HG03103 (cell line): ENCODE results near the gene TMEM97.
"Not testable (repeated sequence)": the region's sequence is repeated elsewhere in the genome, so short reads cannot be mapped to it uniquely, and the experiment has no call there.

Experiments used
- ATAC-seq: cut with Tn5 transposase; IDR thresholded peaks from one replicate; pipeline ENCODE4 v1.9.1; 2021; ENCODE audit warnings: low read depth; ENCODE audit not compliant: unreplicated experiment

TMEM97 gene

GRCh38 chr17:28318759-28319597 lies at the start of gene TMEM97:
TSS of gene TMEM97 (plus strand) at chr17:28319200. CDS start at chr17:28319240, 40 bp downstream.
- peak; percentile 86 for ATAC-seq

GRCh38 chr17:28270055-28270454 lies 48.9 kb upstream of the TMEM97 start:
- ATAC-seq = no peak

- ATAC-seq = no peak
These were observed 48.1 kb upstream of the TMEM97 start for GRCh38 chr17:28270926-28271325.

- no peak for ATAC-seq
These were observed 47.6 kb upstream of the TMEM97 start for GRCh38 chr17:28271431-28271830.

GRCh38 chr17:28272166-28272565 lies 46.8 kb upstream of the TMEM97 start:
- ATAC-seq = no peak

- not testable (repeated sequence) for ATAC-seq
These were observed 45.7 kb upstream of the TMEM97 start for GRCh38 chr17:28273341-28273740.

GRCh38 chr17:28274591-28275265 lies 44.3 kb upstream of the TMEM97 start:
- no peak for ATAC-seq

GRCh38 chr17:28276011-28276410 lies 43.0 kb upstream of the TMEM97 start:
- no peak for ATAC-seq

- ATAC-seq = no peak
These were observed 39.6 kb upstream of the TMEM97 start for GRCh38 chr17:28279411-28279810.

- ATAC-seq = no peak
These were observed 38.2 kb upstream of the TMEM97 start for GRCh38 chr17:28280826-28281225.

GRCh38 chr17:28282596-28282995 lies 36.4 kb upstream of the TMEM97 start:
- ATAC-seq = no peak

- ATAC-seq = no peak
These were observed 33.0 kb upstream of the TMEM97 start for GRCh38 chr17:28285965-28286364.

GRCh38 chr17:28290703-28291102 lies 28.3 kb upstream of the TMEM97 start:
- ATAC-seq = no peak

GRCh38 chr17:28291780-28292330 lies 27.1 kb upstream of the TMEM97 start:
- ATAC-seq = no peak

GRCh38 chr17:28292878-28293277 lies 26.1 kb upstream of the TMEM97 start:
- not testable (repeated sequence) for ATAC-seq

GRCh38 chr17:28293994-28294393 lies 25.0 kb upstream of the TMEM97 start:
- ATAC-seq = no peak

- ATAC-seq = no peak
These were observed 23.1 kb upstream of the TMEM97 start for GRCh38 chr17:28295677-28296578.

GRCh38 chr17:28298449-28298848 lies 20.6 kb upstream of the TMEM97 start:
- no peak for ATAC-seq

GRCh38 chr17:28306954-28307401 lies 12.0 kb upstream of the TMEM97 start:
- ATAC-seq = no peak

GRCh38 chr17:28313841-28314240 lies 5.2 kb upstream of the TMEM97 start:
- ATAC-seq = no peak
